PC-3 (cell line): ENCODE results near the gene COL1A2.

Experiments used
- EZH2 ChIP-seq: fragments of 300-600 bp; sonication (generic); IDR thresholded peaks from one replicate; pipeline ENCODE4 v1.6.1; 2017; ENCODE audit warnings: antibody characterized with exemption, mild to moderate bottlenecking, low read length; ENCODE audit not compliant: unreplicated experiment
- TF ChIP-seq, protein P1 (sequence below): fragments of 300-600 bp; sonication (generic); conservative IDR thresholded peaks from 2 replicates; pipeline ENCODE4 v1.5.1; 2017; ENCODE audit warnings: antibody characterized with exemption, low read depth, mild to moderate bottlenecking, low read length

DNA sequence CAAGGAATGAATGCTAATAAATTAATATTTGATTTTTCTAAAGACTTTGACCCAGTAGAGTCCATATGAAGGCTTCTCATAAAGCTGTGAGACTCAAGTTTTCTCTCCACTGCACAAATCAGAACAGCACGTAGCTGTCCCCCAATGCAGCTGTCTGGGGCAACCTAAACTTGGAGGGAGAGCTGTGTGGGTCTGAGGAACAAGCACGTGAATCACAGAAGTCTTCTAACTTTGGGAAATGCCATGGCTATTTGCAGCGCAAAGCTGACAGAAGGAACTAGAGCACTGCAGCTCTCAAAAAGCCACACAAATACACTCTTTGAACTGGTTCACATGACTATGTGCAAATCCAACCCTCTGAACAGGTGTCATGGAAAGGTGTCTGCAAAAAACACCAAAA lies 47.9 kb downstream of the COL1A2 start:
- TF ChIP-seq, protein P1, sequence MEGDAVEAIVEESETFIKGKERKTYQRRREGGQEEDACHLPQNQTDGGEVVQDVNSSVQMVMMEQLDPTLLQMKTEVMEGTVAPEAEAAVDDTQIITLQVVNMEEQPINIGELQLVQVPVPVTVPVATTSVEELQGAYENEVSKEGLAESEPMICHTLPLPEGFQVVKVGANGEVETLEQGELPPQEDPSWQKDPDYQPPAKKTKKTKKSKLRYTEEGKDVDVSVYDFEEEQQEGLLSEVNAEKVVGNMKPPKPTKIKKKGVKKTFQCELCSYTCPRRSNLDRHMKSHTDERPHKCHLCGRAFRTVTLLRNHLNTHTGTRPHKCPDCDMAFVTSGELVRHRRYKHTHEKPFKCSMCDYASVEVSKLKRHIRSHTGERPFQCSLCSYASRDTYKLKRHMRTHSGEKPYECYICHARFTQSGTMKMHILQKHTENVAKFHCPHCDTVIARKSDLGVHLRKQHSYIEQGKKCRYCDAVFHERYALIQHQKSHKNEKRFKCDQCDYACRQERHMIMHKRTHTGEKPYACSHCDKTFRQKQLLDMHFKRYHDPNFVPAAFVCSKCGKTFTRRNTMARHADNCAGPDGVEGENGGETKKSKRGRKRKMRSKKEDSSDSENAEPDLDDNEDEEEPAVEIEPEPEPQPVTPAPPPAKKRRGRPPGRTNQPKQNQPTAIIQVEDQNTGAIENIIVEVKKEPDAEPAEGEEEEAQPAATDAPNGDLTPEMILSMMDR: no peak
- TF ChIP-seq EZH2: no peak
